ENCODE measurements around the gene KLHL2.
"Not testable (repeated sequence)": the region's sequence is repeated elsewhere in the genome, so short reads cannot be mapped to it uniquely, and the experiment has no call there.

KLHL2 gene

DNA sequence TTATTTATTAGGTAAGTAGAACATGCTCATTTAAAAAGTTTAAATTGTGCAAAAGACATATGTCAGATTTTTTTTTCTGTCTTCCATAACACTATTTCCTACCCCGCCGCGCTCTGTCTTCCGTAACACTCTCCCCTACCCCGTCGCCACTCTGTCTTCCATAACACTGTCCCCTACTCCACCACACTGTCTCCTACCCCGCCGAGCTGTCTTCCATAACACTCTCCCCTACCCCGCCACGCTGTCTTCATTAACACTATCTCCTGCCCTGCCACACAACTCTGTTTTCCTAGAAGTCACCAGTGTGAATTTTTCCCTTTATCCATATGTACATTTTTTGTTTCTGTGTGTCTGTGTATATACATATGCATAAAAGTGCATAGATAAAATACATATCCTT lies 124.5 kb downstream of the KLHL2 start:
- no peak for DNase-seq

- DNase-seq, result no peak
These were observed 125.1 kb downstream of the KLHL2 start for GRCh38 chr4:165332502-165332901.

DNA sequence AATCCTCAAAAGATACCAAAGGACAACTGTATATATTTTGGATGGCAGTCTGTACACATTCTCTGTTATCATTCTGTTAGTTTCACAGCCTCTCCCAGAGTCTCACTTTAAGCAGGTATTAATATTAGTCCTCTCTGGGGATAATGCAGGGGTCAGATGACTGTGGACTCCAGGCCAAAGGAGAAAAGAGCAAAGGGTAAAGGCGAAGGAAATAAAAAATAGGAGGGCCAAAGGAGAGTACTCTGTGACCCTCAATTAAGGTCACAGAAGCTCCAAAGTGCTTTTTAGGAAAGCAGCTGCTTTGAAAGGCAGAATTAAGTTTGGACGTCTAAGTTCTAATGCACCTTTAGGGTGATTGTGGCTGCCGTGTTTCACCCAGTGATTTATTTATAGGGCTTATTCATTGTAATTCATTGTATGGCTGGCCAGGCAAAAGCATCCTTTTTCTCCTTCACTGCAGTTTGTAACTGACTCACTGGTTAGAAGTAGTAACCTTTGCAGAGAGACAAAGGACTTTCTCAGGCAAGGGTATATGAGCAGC lies 127.9 kb downstream of the KLHL2 start:
- DNase-seq, result no peak

DNA sequence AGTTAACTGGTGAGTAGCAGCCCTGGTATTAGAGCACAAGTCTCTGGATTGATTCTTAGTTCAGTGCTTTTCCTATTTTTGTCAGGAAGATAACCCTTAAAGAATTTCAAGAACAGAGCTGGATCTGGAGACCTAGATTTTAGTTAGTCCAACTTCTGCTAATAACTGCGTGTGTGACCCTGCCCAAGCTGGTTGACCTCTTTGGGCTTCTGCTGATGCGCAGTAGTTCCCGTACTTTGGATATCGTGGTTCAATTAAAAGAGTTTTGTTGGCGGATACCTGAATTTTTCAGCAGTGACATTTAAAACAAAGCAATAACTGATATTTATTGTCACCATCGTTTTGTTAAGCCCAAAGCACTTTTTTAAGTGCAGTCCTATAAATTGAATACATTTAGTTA lies 129.4 kb downstream of the KLHL2 start:
- DNase-seq, result no peak

- not testable (repeated sequence) for DNase-seq
These were observed 135.0 kb downstream of the KLHL2 start for GRCh38 chr4:165342340-165342739.

DNA sequence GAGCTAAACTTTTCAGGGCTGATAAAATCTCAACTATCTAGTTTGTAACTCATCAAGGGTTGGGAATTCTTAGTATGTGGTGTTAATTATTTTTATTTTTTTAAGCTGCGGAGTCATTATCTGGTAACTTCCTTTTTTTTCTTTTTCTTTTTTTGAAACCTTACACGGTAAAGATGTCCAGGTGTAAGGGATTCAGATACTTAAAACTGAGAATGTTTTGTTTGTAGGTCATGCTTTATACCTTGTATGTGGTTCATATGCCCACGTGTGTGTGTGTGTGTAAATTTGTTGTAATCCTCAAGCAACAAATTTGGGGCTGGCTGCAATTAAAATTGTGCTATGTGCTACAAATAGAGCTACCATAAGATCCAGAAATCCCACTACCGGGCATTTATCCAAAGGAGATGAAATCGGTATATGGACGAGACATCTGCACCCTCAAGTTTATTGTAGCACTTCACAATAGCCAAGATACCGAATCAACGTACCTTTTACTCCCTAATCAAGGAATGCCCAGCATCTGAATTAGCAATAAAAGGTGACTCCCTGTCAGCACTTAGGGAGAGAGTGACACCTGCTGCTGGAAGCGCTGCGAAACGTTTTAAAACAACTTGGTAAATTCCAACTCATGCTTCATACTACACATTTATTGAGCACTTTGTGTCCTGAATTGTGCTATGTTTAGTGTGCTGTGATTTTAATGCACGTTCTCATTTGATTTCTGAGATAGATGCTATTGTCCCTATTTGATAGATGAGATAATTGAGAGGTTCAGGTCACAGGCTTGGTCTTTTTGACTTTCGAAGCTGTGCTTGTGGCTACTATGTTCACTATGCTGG lies 136.2 kb downstream of the KLHL2 start:
- peak; percentile 29 for DNase-seq

GRCh38 chr4:165345666-165346417 lies 138.5 kb downstream of the KLHL2 start:
- no peak for DNase-seq

DNA sequence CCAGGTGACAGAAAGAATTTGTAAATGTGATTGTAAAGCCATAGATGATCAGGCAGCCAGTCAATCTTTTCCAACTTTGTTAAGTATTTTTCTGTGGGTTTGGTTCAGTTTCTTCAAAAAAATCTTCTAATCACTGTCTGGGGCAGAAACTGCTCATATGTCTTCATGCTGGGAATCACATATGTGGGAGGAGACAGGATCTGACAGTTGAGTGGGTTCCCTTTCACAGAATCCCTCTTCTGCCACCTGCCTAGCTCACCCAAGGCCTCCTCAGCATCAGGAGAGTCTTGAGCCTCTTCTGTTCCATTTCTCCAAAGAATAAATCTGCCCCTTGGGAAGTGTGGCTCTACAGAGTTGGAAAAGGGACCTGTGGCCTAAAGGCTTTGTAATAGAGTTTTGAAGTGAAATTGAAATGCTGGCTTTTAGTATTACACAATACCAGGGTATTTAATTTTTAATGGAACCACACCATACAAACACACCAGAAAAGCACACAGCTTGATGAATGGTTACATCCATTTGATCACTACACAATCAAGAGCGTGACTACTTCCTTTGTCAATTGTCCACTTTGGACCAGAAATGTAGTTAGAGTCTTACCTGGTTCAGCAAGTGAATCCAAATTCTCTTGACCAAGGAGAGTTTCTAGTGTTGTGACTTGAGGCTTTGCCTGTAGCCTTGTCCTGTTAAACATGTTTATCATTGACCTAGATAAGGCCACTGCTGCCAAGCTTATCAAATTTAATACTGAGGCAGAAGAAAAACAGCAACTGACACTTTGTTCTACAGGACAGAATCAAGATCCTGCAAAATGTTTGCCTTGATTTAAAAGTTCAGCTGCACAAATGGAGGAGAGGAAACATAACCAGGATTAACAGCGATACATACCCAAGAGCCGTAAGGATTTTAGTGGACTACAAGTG lies 140.5 kb downstream of the KLHL2 start:
- DNase-seq, result no peak

- DNase-seq, result no peak
These were observed 144.2 kb downstream of the KLHL2 start for GRCh38 chr4:165351359-165352130.

- DNase-seq, result no peak
These were observed 148.5 kb downstream of the KLHL2 start for GRCh38 chr4:165355900-165356300.

GRCh38 chr4:165359506-165359905 lies 152.1 kb downstream of the KLHL2 start:
- DNase-seq, result no peak

DNA sequence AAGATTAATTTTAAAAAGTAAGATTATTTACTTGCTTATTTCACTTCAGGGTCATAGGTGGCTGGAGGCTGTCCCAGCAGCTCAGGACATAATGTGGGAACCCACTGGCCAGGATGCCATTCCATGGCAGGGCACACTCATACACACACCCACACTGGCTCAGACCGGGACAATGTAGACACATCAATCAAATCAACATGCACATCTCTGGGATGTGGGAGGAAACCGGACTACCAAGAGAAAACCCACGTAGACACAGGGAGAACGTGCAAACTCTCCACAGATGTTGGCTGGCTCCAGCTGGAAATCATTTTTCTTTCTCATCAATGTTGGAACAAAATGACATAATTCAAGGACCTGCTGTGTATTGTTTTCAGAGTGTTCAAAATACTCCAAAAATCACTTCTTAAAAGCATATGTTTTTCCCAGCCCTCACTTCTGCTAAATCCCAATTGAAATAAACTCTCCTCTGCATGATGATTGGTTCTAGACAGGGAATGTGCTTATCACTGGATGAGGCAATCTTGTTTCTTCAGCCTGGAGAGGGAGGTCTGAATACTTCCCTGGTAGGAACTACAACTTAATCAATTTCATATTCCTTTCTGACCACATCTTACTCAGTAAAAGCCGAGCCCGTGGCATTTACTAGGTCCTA lies 152.8 kb downstream of the KLHL2 start:
- DNase-seq, result no peak

- no peak for DNase-seq
These were observed 153.8 kb downstream of the KLHL2 start for GRCh38 chr4:165360985-165361670.

DNA sequence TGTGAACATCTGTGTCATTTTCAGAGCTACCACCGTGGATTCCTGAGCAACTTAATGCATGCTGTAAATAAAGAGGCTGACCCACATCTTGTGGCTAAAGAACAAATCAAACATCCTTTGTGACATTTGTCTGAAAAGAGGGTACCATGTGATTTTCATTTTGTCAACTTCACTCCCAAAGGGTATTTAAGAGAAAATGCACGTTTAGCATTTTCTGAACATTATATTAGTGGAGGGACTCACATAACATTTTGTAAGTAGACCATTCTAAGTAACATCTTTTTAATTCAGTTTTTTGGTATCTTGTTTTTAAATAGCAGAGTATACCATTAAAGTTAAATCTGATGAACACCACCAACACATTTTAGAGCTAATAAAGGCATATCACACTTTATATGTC lies 154.4 kb downstream of the KLHL2 start:
- no peak for DNase-seq

- DNase-seq, result no peak
These were observed 157.2 kb downstream of the KLHL2 start for GRCh38 chr4:165364452-165365080.

DNA sequence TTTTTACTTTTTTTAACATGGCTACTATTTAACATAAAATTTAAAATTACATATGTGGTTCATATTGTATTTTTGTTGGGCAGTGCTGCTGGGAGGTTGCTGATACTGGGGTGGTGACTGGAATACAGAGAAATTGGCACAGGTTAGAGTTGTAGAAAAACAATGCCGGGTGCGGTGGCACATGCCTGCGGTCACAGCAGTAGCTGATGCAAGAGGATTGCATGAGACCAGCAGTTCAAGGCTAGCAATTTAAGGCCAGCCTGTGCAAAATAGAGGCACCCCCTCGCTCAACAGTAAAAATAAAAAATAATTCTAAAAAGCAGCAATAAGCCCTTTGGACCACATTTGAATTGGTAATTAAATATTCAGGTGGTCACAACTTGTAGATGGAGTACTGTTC lies 159.7 kb downstream of the KLHL2 start:
- no peak for DNase-seq

DNA sequence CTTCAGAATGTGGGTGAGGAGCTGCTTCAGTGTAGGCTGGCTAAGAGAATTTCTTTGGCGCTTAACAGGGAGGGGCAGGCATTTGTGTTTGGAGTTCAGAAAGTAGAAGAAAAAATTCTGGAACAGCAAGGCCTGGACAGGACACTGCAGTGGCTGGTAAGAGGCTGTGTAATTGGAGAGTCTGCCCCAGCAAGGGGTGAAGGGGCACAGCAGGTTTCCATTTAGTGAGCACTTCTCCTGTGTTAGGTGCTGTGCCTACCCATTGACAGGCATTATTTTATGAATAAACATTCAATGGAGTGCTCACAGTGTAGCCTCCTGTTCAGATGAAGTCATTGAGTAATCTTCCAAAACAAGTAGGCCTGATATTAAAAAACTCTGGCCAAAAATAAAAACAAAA lies 160.8 kb downstream of the KLHL2 start:
- DNase-seq, result no peak

- no peak for DNase-seq
These were observed 161.2 kb downstream of the KLHL2 start for GRCh38 chr4:165368567-165368966.

DNA sequence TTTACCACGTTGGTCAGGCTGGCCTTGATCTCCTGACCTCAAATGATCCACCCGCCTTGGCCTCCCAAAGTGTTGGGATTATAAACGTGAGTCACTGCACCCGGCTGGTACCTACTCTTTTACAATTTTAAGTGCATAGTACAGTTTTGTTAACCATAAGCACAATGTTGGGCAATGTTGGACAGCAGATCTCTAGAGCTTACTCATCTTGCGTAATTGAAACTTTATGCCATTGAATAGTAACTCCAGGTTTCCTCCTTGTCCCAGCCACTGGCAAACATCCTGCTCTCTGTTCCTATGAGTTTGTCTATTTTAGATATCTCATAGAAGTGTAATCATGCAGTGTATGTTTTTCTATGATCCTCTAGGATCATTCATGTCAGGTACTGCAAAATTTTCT lies 162.2 kb downstream of the KLHL2 start:
- no peak for DNase-seq

DNA sequence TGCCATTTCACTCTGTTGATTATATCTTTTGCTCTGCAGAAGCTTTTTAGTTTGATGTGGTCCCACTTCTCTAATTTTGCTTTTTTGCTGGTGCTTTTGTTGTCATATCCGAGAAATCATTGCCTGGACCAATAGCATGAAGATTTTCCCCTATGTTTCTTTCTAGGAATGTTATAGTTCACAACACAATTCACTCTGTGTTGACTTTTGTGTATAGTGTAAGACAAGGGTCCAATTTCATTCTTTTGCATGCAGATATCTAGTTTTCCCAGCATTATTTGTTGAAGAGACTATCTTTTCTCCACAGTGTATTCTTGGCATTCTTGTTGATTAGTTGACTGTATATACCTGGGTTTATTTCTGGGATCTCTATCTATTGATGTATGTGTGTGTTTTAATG lies 163.2 kb downstream of the KLHL2 start:
- no peak for DNase-seq
